ENCODE measurements around the gene COL19A1.
"Not testable (repeated sequence)": the region's sequence is repeated elsewhere in the genome, so short reads cannot be mapped to it uniquely, and the experiment has no call there.

The COL19A1 gene

GRCh38 chr6:69900869-69901268, 34.5 kb downstream of the COL19A1 start:
- DNase-seq (ENCODE audit: low read depth in 2 of 2) = no peak

- DNase-seq (ENCODE audit: low read depth in 2 of 2) = no peak
Measured at GRCh38 chr6:69901361-69901760, 35.0 kb downstream of the COL19A1 start.

GRCh38 chr6:69907981-69908498, 41.7 kb downstream of the COL19A1 start:
- peak; percentile 5 to 13 for DNase-seq (ENCODE audit: low read depth in 2 of 2)

- DNase-seq (ENCODE audit: low read depth in 2 of 2) = no peak
Measured at GRCh38 chr6:69913361-69913760, 47.0 kb downstream of the COL19A1 start.

GRCh38 chr6:69914015-69914485, 47.7 kb downstream of the COL19A1 start:
- DNase-seq (ENCODE audit: low read depth in 2 of 2) = no peak

- no peak for DNase-seq (ENCODE audit: low read depth in 2 of 2)
Measured at GRCh38 chr6:69915346-69915745, 49.0 kb downstream of the COL19A1 start.

GRCh38 chr6:69917834-69918233, 51.5 kb downstream of the COL19A1 start:
- peak in 1 of 2 experiments; percentile 23 for DNase-seq (ENCODE audit: low read depth in 2 of 2)

- no peak for DNase-seq (ENCODE audit: low read depth in 2 of 2)
Measured at GRCh38 chr6:69918813-69919475, 52.6 kb downstream of the COL19A1 start.

GRCh38 chr6:69921066-69921465, 54.7 kb downstream of the COL19A1 start:
- not testable (repeated sequence) for DNase-seq (ENCODE audit: low read depth in 2 of 2)

GRCh38 chr6:69921611-69922010, 55.3 kb downstream of the COL19A1 start:
- not testable (repeated sequence) for DNase-seq (ENCODE audit: low read depth in 2 of 2)

- DNase-seq (ENCODE audit: low read depth in 2 of 2) = no peak
Measured at GRCh38 chr6:69926745-69927144, 60.4 kb downstream of the COL19A1 start.

- DNase-seq (ENCODE audit: low read depth in 2 of 2) = no peak
Measured at GRCh38 chr6:69933239-69933638, 66.9 kb downstream of the COL19A1 start.

- no peak for DNase-seq (ENCODE audit: low read depth in 2 of 2)
Measured at GRCh38 chr6:69935079-69935478, 68.7 kb downstream of the COL19A1 start.

GRCh38 chr6:69936674-69937363, 70.5 kb downstream of the COL19A1 start:
- no peak for DNase-seq (ENCODE audit: low read depth in 2 of 2)

- DNase-seq (ENCODE audit: low read depth in 2 of 2) = no peak
Measured at GRCh38 chr6:69937402-69938136, 71.2 kb downstream of the COL19A1 start.

- no peak for DNase-seq (ENCODE audit: low read depth in 2 of 2)
Measured at GRCh38 chr6:69942485-69942884, 76.1 kb downstream of the COL19A1 start.

GRCh38 chr6:69945192-69945591, 78.8 kb downstream of the COL19A1 start:
- DNase-seq (ENCODE audit: low read depth in 2 of 2) = no peak

GRCh38 chr6:69948479-69949114, 82.2 kb downstream of the COL19A1 start:
- DNase-seq (ENCODE audit: low read depth in 2 of 2) = no peak

- DNase-seq (ENCODE audit: low read depth in 2 of 2) = no peak
Measured at GRCh38 chr6:69953491-69953890, 87.1 kb downstream of the COL19A1 start.

GRCh38 chr6:69954733-69955132, 88.4 kb downstream of the COL19A1 start:
- DNase-seq (ENCODE audit: low read depth in 2 of 2) = no peak

GRCh38 chr6:69957985-69958559, 91.7 kb downstream of the COL19A1 start:
- no peak for DNase-seq (ENCODE audit: low read depth in 2 of 2)

- DNase-seq (ENCODE audit: low read depth in 2 of 2) = no peak
Measured at GRCh38 chr6:69958978-69959377, 92.6 kb downstream of the COL19A1 start.

Data from fibroblast of skin of left biceps (primary cell).